Frontal cortex (tissue), 4 donors: ENCODE results near the gene FXN. TPM values are rescaled to one million over a fixed set of nuclear protein-coding genes. Genes with fewer than 3 reads are reported as not detected.
"Not testable (repeated sequence)": the region's sequence is repeated elsewhere in the genome, so short reads cannot be mapped to it uniquely, and the experiment has no call there.

Source experiments
- DNase-seq, 2 donors: peaks; one replicate each; pipeline ENCODE4 v3.0.0; 2012; ENCODE audit warnings: low spot score in 2 of 2
- FAIRE-seq: peaks from 2 replicates; lab custom pipeline; 2012; peaks lifted over from hg19 to GRCh38; lab: Jason Lieb, UNC
- total RNA-seq: library from RNA; depleted of rRNA; stranded (reverse); fragments of >200 nt; gene quantifications from one replicate; pipeline ENCODE4 v1.2.3, GENCODE V29; 2014
- donor health status: control.
- donor health status: control.
- donor health status: control.

Gene FXN
- total RNA-seq, result 2.0 TPM

- no peak for FAIRE-seq
- DNase-seq, result peak; percentile 84 to 89
Measured at GRCh38 chr9:69035438-69036308, at the start of gene FXN. Gene FXN, plus strand, starts transcription at chr9:69035752. Its CDS starts 31 bp downstream, at chr9:69035783.

GRCh38 chr9:68986949-68987348, 48.6 kb upstream of the FXN start:
- not testable (repeated sequence) for DNase-seq

GRCh38 chr9:68991457-68991856, 44.1 kb upstream of the FXN start:
- FAIRE-seq (no peak), DNase-seq (no peak)

More at GRCh38 chr9:68986949-68987348, 48.6 kb upstream of the FXN start:
- FAIRE-seq, result not testable (repeated sequence)

GRCh38 chr9:68995776-68996175, 39.8 kb upstream of the FXN start:
- DNase-seq (no peak), FAIRE-seq (no peak)

GRCh38 chr9:68996462-68996861, 39.1 kb upstream of the FXN start:
- DNase-seq (no peak), FAIRE-seq (no peak)

GRCh38 chr9:68997666-68998065, 37.9 kb upstream of the FXN start:
- no peak for DNase-seq
- no peak for FAIRE-seq

- FAIRE-seq (no peak), DNase-seq (no peak)
Measured at GRCh38 chr9:68998385-68998784, 37.2 kb upstream of the FXN start.

GRCh38 chr9:68998812-68999211, 36.7 kb upstream of the FXN start:
- no peak for FAIRE-seq
- no peak for DNase-seq

GRCh38 chr9:68999393-69000105, 36.0 kb upstream of the FXN start:
- FAIRE-seq (no peak), DNase-seq (peak in 1 of 2 donors; percentile 67)

GRCh38 chr9:69001921-69002320, 33.6 kb upstream of the FXN start:
- no peak for DNase-seq
- no peak for FAIRE-seq

GRCh38 chr9:69003051-69003450, 32.5 kb upstream of the FXN start:
- FAIRE-seq, result no peak
- DNase-seq, result no peak

GRCh38 chr9:69004836-69005235, 30.7 kb upstream of the FXN start:
- no peak for DNase-seq
- no peak for FAIRE-seq

GRCh38 chr9:69009708-69010107, 25.8 kb upstream of the FXN start:
- DNase-seq, result no peak
- no peak for FAIRE-seq

GRCh38 chr9:69012696-69013381, 22.7 kb upstream of the FXN start:
- FAIRE-seq, result no peak
- no peak for DNase-seq

GRCh38 chr9:69013382-69013727, 22.2 kb upstream of the FXN start:
- FAIRE-seq, result no peak

GRCh38 chr9:69014013-69014412, 21.5 kb upstream of the FXN start, which contains the start of gene PRKACG:
Gene PRKACG, minus strand, starts transcription at chr9:69014113. Its CDS starts 21 bp downstream, at chr9:69014092.
- FAIRE-seq, result no peak

More at GRCh38 chr9:69013382-69013727, 22.2 kb upstream of the FXN start:
- no peak for DNase-seq

GRCh38 chr9:69016191-69017096, 19.1 kb upstream of the FXN start:
- FAIRE-seq (no peak), DNase-seq (no peak)

More at GRCh38 chr9:69014013-69014412, 21.5 kb upstream of the FXN start, which contains the start of gene PRKACG:
- DNase-seq, result no peak

- no peak for FAIRE-seq
- no peak for DNase-seq
Measured at GRCh38 chr9:69018737-69019136, 16.8 kb upstream of the FXN start.

GRCh38 chr9:69019808-69020207, 15.7 kb upstream of the FXN start:
- DNase-seq, result no peak

More at GRCh38 chr9:69019808-69020207, 15.7 kb upstream of the FXN start:
- FAIRE-seq, result no peak
